Tibial nerve (tissue), 4 donors: Measurements from ENCODE around the gene OLFM2. TPM values are rescaled to one million over a fixed set of nuclear protein-coding genes. Genes with fewer than 3 reads are reported as not detected.
"Not testable (repeated sequence)": the region's sequence is repeated elsewhere in the genome, so short reads cannot be mapped to it uniquely, and the experiment has no call there.

Source experiments
- DNase-seq, 2 donors: peaks; one replicate each; pipeline ENCODE4 v3.0.0-alpha.2; 2019; ENCODE audit warnings: low spot score in 2 of 2
- H3K27ac ChIP-seq, 4 donors: fragments of 200-600 bp; sonication (generic) in 3 of 4; one replicate each; pipeline ENCODE4 v1.5.1; 2017 to 2019; ENCODE audit warnings: mild to moderate bottlenecking in 1 of 4
- H3K27me3 ChIP-seq, 2 donors: fragments of 200-600 bp; sonication (generic) in 1 of 2; one replicate each; pipeline versions ENCODE4 v1.5.1 to v1.6.0; 2017 to 2019
- H3K36me3 ChIP-seq, 3 donors: fragments of 200-600 bp; sonication (generic); one replicate each; pipeline ENCODE4 v1.5.1; 2018 to 2019
- H3K4me1 ChIP-seq, 4 donors: fragments of 200-600 bp; sonication (generic) in 3 of 4; one replicate each; pipeline ENCODE4 v1.5.1; 2017 to 2019
- H3K4me3 ChIP-seq, 4 donors: fragments of 200-600 bp; sonication (generic) in 3 of 4; one replicate each; pipeline ENCODE4 v1.5.1; 2017 to 2019; ENCODE audit warnings: mild to moderate bottlenecking in 1 of 4, moderate library complexity in 1 of 4
- H3K9me3 ChIP-seq, 4 donors: fragments of 200-600 bp; sonication (generic) in 3 of 4; one replicate each; pipeline ENCODE4 v1.5.1; 2017 to 2019
- CTCF ChIP-seq, 5 experiments: fragments of 200-600 bp in 3 of 5; fragments of 450-650 bp in 2 of 5; sonication (generic) in 3 of 5; IDR thresholded peaks; one replicate each; pipeline ENCODE4 v1.5.1; 2016 to 2019; ENCODE audit warnings: antibody characterized with exemption in 5 of 5, mild to moderate bottlenecking in 3 of 5, moderate library complexity in 2 of 5
- EP300 ChIP-seq, 2 donors: sonication (generic); formaldehyde crosslinking; IDR thresholded peaks; one replicate each; pipeline ENCODE4 v1.6.1; 2017; ENCODE audit warnings: antibody characterized with exemption in 2 of 2, mild to moderate bottlenecking in 1 of 2
- POLR2A ChIP-seq, 2 donors: fragments of 450-650 bp; IDR thresholded peaks; one replicate each; pipeline ENCODE4 v1.6.1; 2017; ENCODE audit warnings: antibody characterized with exemption in 2 of 2, mild to moderate bottlenecking in 2 of 2, moderate library complexity in 2 of 2
- WGBS, 2 donors: methylation state at CpG; one replicate each; pipeline ENCODE4 v1.1.5; 2018; 5-methylcytosine and 5-hydroxymethylcytosine counted together
- total RNA-seq, 4 donors: library from RNA; depleted of rRNA; stranded (reverse); fragments of >200 nt; gene quantifications; one replicate each; pipeline ENCODE4 v1.1.0, GENCODE V29; 2016

Gene OLFM2
- total RNA-seq, 4 donors from 2014 or later: 4.8 to 12.6 (median 8.8) TPM

- H3K4me1 ChIP-seq: peaks cover 0 to 31% (median 19%) of the 10 kb centered on the region in 4 donors
- no peaks in the 10 kb centered on the region for H3K9me3 ChIP-seq
- no peaks in the 10 kb centered on the region for H3K27me3 ChIP-seq
- H3K27ac ChIP-seq: no peak overlapping the region
- 66 to 73% methylated on average over 5 of the region's 5 CpGs for whole genome bisulfite sequencing, 2 donors
- no peak for DNase-seq
- peaks cover 0 to 5% (median 0%) of the 10 kb centered on the region in 3 donors for H3K36me3 ChIP-seq
- H3K4me3 ChIP-seq: no peak overlapping the region
- TF ChIP-seq EP300 (IDR thresholded peaks at IDR 0.05) (no peak), POLR2A (IDR thresholded peaks at IDR 0.05) (no peak), CTCF (IDR thresholded peaks at IDR 0.05) (no peak)
These were observed 112.5 kb downstream of the OLFM2 start for GRCh38 chr19:9823816-9824215.

- Histone ChIP-seq H3K36me3 (peaks cover 0 to 16% (median 0%) of the 10 kb centered on the region in 3 donors), H3K27ac (peak overlapping the region; percentile 55 to 96 (median 86)), H3K4me3 (peak overlapping the region in 1 of 4 donors; percentile 95), H3K4me1 (peaks cover 0 to 29% (median 6%) of the 10 kb centered on the region in 4 donors)
- WGBS, 2 donors: 90 to 96% methylated on average over 7 to 8 of the region's 8 CpGs
- not testable (repeated sequence) for H3K9me3 ChIP-seq, DNase-seq, H3K27me3 ChIP-seq
These were observed 116.3 kb downstream of the OLFM2 start for GRCh38 chr19:9820034-9820433.

GRCh38 chr19:9819596-9819909 lies 116.8 kb downstream of the OLFM2 start:
- Histone ChIP-seq H3K36me3 (peaks cover 0 to 16% (median 0%) of the 10 kb centered on the region in 3 donors), H3K4me3 (peak overlapping the region in 3 of 4 donors; percentile 29 to 95 (median 40)), H3K27ac (peak overlapping the region; percentile 55 to 96 (median 86)), H3K9me3 (no peaks in the 10 kb centered on the region), H3K27me3 (no peaks in the 10 kb centered on the region), H3K4me1 (peaks cover 0 to 29% (median 6%) of the 10 kb centered on the region in 4 donors)
- WGBS, 2 donors: 1% methylated on average over 20 to 21 of the region's 21 CpGs
- no peak for DNase-seq
- no peak for TF ChIP-seq CTCF (IDR thresholded peaks at IDR 0.05)
- no peak for TF ChIP-seq POLR2A (IDR thresholded peaks at IDR 0.05)
- peak in 1 of 2 donors; percentile 21 for TF ChIP-seq EP300 (IDR thresholded peaks at IDR 0.05)

GRCh38 chr19:9818734-9819595 lies 117.3 kb downstream of the OLFM2 start, which contains the start of gene FBXL12:
TSS of gene FBXL12 (minus strand) at chr19:9819079. CDS start at chr19:9818813, 266 bp downstream.
- H3K36me3 ChIP-seq: peaks cover 0 to 19% (median 0%) of the 10 kb centered on the region in 3 donors
- no peaks in the 10 kb centered on the region for H3K27me3 ChIP-seq
- no peaks in the 10 kb centered on the region for H3K9me3 ChIP-seq
- DNase-seq: peak; percentile 100
- peaks cover 0 to 29% (median 6%) of the 10 kb centered on the region in 4 donors for H3K4me1 ChIP-seq
- peak in 1 of 5 experiments; percentile 15 for TF ChIP-seq CTCF (IDR thresholded peaks at IDR 0.05)
- TF ChIP-seq POLR2A (IDR thresholded peaks at IDR 0.05): peak; percentile 71 to 91
- TF ChIP-seq EP300 (IDR thresholded peaks at IDR 0.05): peak; percentile 49 to 96
- peak within 1 kb of the TSS; percentile 93 to 97 (median 95) for H3K27ac ChIP-seq
- 1 to 2% methylated on average over 58 to 69 of the region's 82 CpGs for WGBS, 2 donors
- H3K4me3 ChIP-seq: peak within 1 kb of the TSS; percentile 94 to 97 (median 96)

- 13 to 17% methylated on average over 6 to 9 of the region's 39 CpGs for WGBS, 2 donors
- Histone ChIP-seq H3K27me3 (no peaks in the 10 kb centered on the region), H3K9me3 (no peaks in the 10 kb centered on the region), H3K4me1 (peaks cover 0 to 29% (median 6%) of the 10 kb centered on the region in 4 donors), H3K27ac (peak overlapping the region; percentile 93 to 97 (median 95)), H3K36me3 (peaks cover 0 to 26% (median 0%) of the 10 kb centered on the region in 3 donors), H3K4me3 (peak overlapping the region; percentile 94 to 97 (median 96))
- no peak for DNase-seq
- no peak for TF ChIP-seq POLR2A (IDR thresholded peaks at IDR 0.05)
- no peak for TF ChIP-seq CTCF (IDR thresholded peaks at IDR 0.05)
- no peak for TF ChIP-seq EP300 (IDR thresholded peaks at IDR 0.05)
These were observed 118.1 kb downstream of the OLFM2 start for GRCh38 chr19:9818175-9818733.
